BLaER1 treated with 17β-estradiol and CSF1 and Interleukin-3, amounts not matched to agents 10 nM and 100 nM (cell line): ENCODE results near the gene RASAL1.

Experiments
- H3K27ac ChIP-seq, 11 experiments: shearing (Covaris generic); formaldehyde crosslinking; 2 replicates each; pipeline ENCODE4 v1.8.1; 2022
- H3K27me3 ChIP-seq, 11 experiments: shearing (Covaris generic); formaldehyde crosslinking; 2 replicates each; pipeline ENCODE4 v1.8.1; 2022
- H3K36me3 ChIP-seq, 11 experiments: shearing (Covaris generic); formaldehyde crosslinking; 2 replicates each; pipeline ENCODE4 v1.8.1; 2022
- H3K4me1 ChIP-seq, 10 experiments: shearing (Covaris generic); formaldehyde crosslinking; 2 replicates each; pipeline ENCODE4 v1.8.1; 2022
- H3K4me2 ChIP-seq, 11 experiments: shearing (Covaris generic); formaldehyde crosslinking; 2 replicates each; pipeline ENCODE4 v1.8.1; 2022
- H3K4me3 ChIP-seq, 10 experiments: shearing (Covaris generic); formaldehyde crosslinking; 2 replicates each; pipeline ENCODE4 v1.8.1; 2022
- H3K9ac ChIP-seq, 11 experiments: shearing (Covaris generic); formaldehyde crosslinking; 2 replicates each; pipeline ENCODE4 v1.8.1; 2022
- H3K9me3 ChIP-seq, 11 experiments: shearing (Covaris generic); formaldehyde crosslinking; replicated peaks in 1 of 11; 2 replicates each; pipeline ENCODE4 v1.8.1; 2022
- H4K20me1 ChIP-seq, 11 experiments: shearing (Covaris generic); formaldehyde crosslinking; 2 replicates each; pipeline ENCODE4 v1.8.1; 2022
- Cebpa-rat ChIP-seq, 11 experiments: shearing (Covaris generic); IDR thresholded peaks; 2 replicates each; pipeline ENCODE4 v1.8.1; 2022

Gene RASAL1

GRCh38 chr12:113115455-113116126 is 20.0 kb downstream of the RASAL1 start:
- peaks cover 0 to 85% (median 4%) of the 10 kb centered on the region in 11 experiments; a peak in 9 of 22 replicates for H3K36me3 ChIP-seq
- TF ChIP-seq Cebpa-rat (IDR thresholded peaks at IDR 0.05) = no peak
- peaks cover 0 to 9% (median 0%) of the 10 kb centered on the region in 11 experiments; a peak in 3 of 22 replicates for H4K20me1 ChIP-seq
- no peaks in the 10 kb centered on the region for H3K27me3 ChIP-seq
- no peak overlapping the region for H3K4me2 ChIP-seq
- H3K9me3 ChIP-seq = no peaks in the 10 kb centered on the region
- no peak overlapping the region for H3K4me3 ChIP-seq
- no peak overlapping the region for H3K27ac ChIP-seq
- H3K4me1 ChIP-seq = no peaks in the 10 kb centered on the region; a peak in 1 of 20 replicates
- no peak overlapping the region for H3K9ac ChIP-seq

- TF ChIP-seq Cebpa-rat (IDR thresholded peaks at IDR 0.05) = no peak
- H3K4me3 ChIP-seq = no peak overlapping the region
- H3K9ac ChIP-seq = no peak overlapping the region
- no peaks in the 10 kb centered on the region for H3K27me3 ChIP-seq
- no peaks in the 10 kb centered on the region for H3K9me3 ChIP-seq
- H3K4me1 ChIP-seq = 0 out of 20 replicates have a peak, but pooled peaks cover 0 to 6% (median 0%) of the 10 kb centered on the region in 10 experiments
- peaks cover 0 to 5% (median 0%) of the 10 kb centered on the region in 11 experiments; a peak in 3 of 22 replicates for H4K20me1 ChIP-seq
- no peak overlapping the region for H3K4me2 ChIP-seq
- H3K27ac ChIP-seq = no peak overlapping the region
- peaks cover 0 to 90% (median 4%) of the 10 kb centered on the region in 11 experiments; a peak in 9 of 22 replicates for H3K36me3 ChIP-seq
Observed at GRCh38 chr12:113114447-113115178, 20.9 kb downstream of the RASAL1 start.

GRCh38 chr12:113113397-113113796 is 22.2 kb downstream of the RASAL1 start:
- H3K27me3 ChIP-seq = no peaks in the 10 kb centered on the region
- peaks cover 0 to 80% (median 4%) of the 10 kb centered on the region in 11 experiments; a peak in 9 of 22 replicates for H3K36me3 ChIP-seq
- H3K9ac ChIP-seq = no peak overlapping the region
- no peaks in the 10 kb centered on the region for H3K9me3 ChIP-seq
- H3K27ac ChIP-seq = no peak overlapping the region
- H3K4me1 ChIP-seq = 0 out of 20 replicates have a peak, but pooled peaks cover 0 to 7% (median 0%) of the 10 kb centered on the region in 10 experiments
- peaks cover 0 to 5% (median 0%) of the 10 kb centered on the region in 11 experiments; a peak in 1 of 22 replicates for H4K20me1 ChIP-seq
- no peak overlapping the region for H3K4me3 ChIP-seq
- TF ChIP-seq Cebpa-rat (IDR thresholded peaks at IDR 0.05) = no peak
- H3K4me2 ChIP-seq = no peak overlapping the region

GRCh38 chr12:113112043-113112899 is 23.3 kb downstream of the RASAL1 start:
- no peaks in the 10 kb centered on the region for H3K9me3 ChIP-seq
- no peak overlapping the region for H3K9ac ChIP-seq
- H3K27me3 ChIP-seq = no peaks in the 10 kb centered on the region
- H3K36me3 ChIP-seq = peaks cover 0 to 82% (median 4%) of the 10 kb centered on the region in 11 experiments; a peak in 9 of 22 replicates
- H3K4me3 ChIP-seq = no peak overlapping the region
- H3K27ac ChIP-seq = no peak overlapping the region
- TF ChIP-seq Cebpa-rat (IDR thresholded peaks at IDR 0.05) = no peak
- peaks cover 0 to 5% (median 0%) of the 10 kb centered on the region in 11 experiments; a peak in 1 of 22 replicates for H4K20me1 ChIP-seq
- H3K4me1 ChIP-seq = 0 out of 20 replicates have a peak, but pooled peaks cover 0 to 7% (median 0%) of the 10 kb centered on the region in 10 experiments
- no peak overlapping the region for H3K4me2 ChIP-seq

GRCh38 chr12:113111247-113111646 is 24.3 kb downstream of the RASAL1 start:
- no peaks in the 10 kb centered on the region for H3K27me3 ChIP-seq
- no peak overlapping the region for H3K4me3 ChIP-seq
- H3K9me3 ChIP-seq = no peaks in the 10 kb centered on the region
- peaks cover 0 to 7% (median 0%) of the 10 kb centered on the region in 10 experiments; a peak in 1 of 20 replicates for H3K4me1 ChIP-seq
- 0 out of 22 replicates have a peak, but pooled peaks cover 0 to 5% (median 0%) of the 10 kb centered on the region in 11 experiments for H4K20me1 ChIP-seq
- peaks cover 0 to 85% (median 7%) of the 10 kb centered on the region in 11 experiments; a peak in 10 of 22 replicates for H3K36me3 ChIP-seq
- no peak overlapping the region for H3K4me2 ChIP-seq
- no peak overlapping the region for H3K9ac ChIP-seq
- no peak for TF ChIP-seq Cebpa-rat (IDR thresholded peaks at IDR 0.05)
- no peak overlapping the region for H3K27ac ChIP-seq

- H3K9me3 ChIP-seq = no peaks in the 10 kb centered on the region
- H3K27ac ChIP-seq = no peak overlapping the region
- H3K4me3 ChIP-seq = no peak overlapping the region
- no peak overlapping the region; a peak in 1 of 22 replicates for H3K9ac ChIP-seq
- peaks cover 0 to 7% (median 0%) of the 10 kb centered on the region in 10 experiments; a peak in 1 of 20 replicates for H3K4me1 ChIP-seq
- peaks cover 0 to 85% (median 17%) of the 10 kb centered on the region in 11 experiments; a peak in 11 of 22 replicates for H3K36me3 ChIP-seq
- no peak for TF ChIP-seq Cebpa-rat (IDR thresholded peaks at IDR 0.05)
- H4K20me1 ChIP-seq = 0 out of 22 replicates have a peak, but pooled peaks cover 0 to 5% (median 0%) of the 10 kb centered on the region in 11 experiments
- no peak overlapping the region for H3K4me2 ChIP-seq
- H3K27me3 ChIP-seq = no peaks in the 10 kb centered on the region
Observed at GRCh38 chr12:113109872-113110599, 25.5 kb downstream of the RASAL1 start.

- peaks cover 0 to 82% (median 12%) of the 10 kb centered on the region in 11 experiments; a peak in 11 of 22 replicates for H3K36me3 ChIP-seq
- H3K4me2 ChIP-seq = no peak overlapping the region
- no peaks in the 10 kb centered on the region for H3K27me3 ChIP-seq
- H3K4me3 ChIP-seq = no peak overlapping the region
- H3K9ac ChIP-seq = no peak overlapping the region; a peak in 1 of 22 replicates
- no peaks in the 10 kb centered on the region for H3K9me3 ChIP-seq
- H3K27ac ChIP-seq = no peak overlapping the region
- H4K20me1 ChIP-seq = 0 out of 22 replicates have a peak, but pooled peaks cover 0 to 5% (median 0%) of the 10 kb centered on the region in 11 experiments
- H3K4me1 ChIP-seq = peaks cover 0 to 7% (median 0%) of the 10 kb centered on the region in 10 experiments; a peak in 1 of 20 replicates
- no peak for TF ChIP-seq Cebpa-rat (IDR thresholded peaks at IDR 0.05)
Observed at GRCh38 chr12:113109360-113109759, 26.2 kb downstream of the RASAL1 start.

- Histone ChIP-seq H3K4me2 (no peak overlapping the region), H3K36me3 (peaks cover 0 to 82% (median 12%) of the 10 kb centered on the region in 11 experiments; a peak in 10 of 22 replicates), H3K27me3 (no peaks in the 10 kb centered on the region), H3K27ac (no peak overlapping the region), H4K20me1 (0 out of 22 replicates have a peak, but pooled peaks cover 0 to 5% (median 0%) of the 10 kb centered on the region in 11 experiments), H3K9me3 (no peaks in the 10 kb centered on the region), H3K4me1 (peaks cover 0 to 7% (median 0%) of the 10 kb centered on the region in 10 experiments; a peak in 1 of 20 replicates), H3K9ac (no peak overlapping the region), H3K4me3 (no peak overlapping the region)
- no peak for TF ChIP-seq Cebpa-rat (IDR thresholded peaks at IDR 0.05)
Observed at GRCh38 chr12:113108308-113108707, 27.3 kb downstream of the RASAL1 start.
